GM12878 (cell line): ENCODE results near the gene NOP16. TPM values are rescaled to one million over a fixed set of nuclear protein-coding genes. Genes with fewer than 3 reads are reported as not detected.

ENCODE experiments used
- ATAC-seq: fragments of 200-7000 bp; cut with Tn5 transposase; 3 replicates; pipeline ENCODE4 v1.9.1; 2020; ENCODE audit warnings: mild to moderate bottlenecking, moderate library complexity
- BruUV-seq: library from RNA; stranded (reverse); fragments of 400-500 nt; replicated peaks from 2 replicates; lab custom pipeline; 2021; lab: Mats Ljungman, UMichigan
- CTCF ChIA-PET: fragments of 300-600 bp; sonication (Branson Sonifier 250); formaldehyde crosslinking; extraction: SDS; loops from one replicate; lab custom pipeline; 2021; ENCODE audit warnings: inconsistent platforms; lab: Yijun Ruan, JAX
- POLR2A ChIA-PET: fragments of 350-600 bp; formaldehyde crosslinking; extraction: SDS; loops from one replicate; lab custom pipeline; 2021; ENCODE audit warnings: inconsistent platforms; lab: Charles Lee
- RAD21 ChIA-PET: fragments of 300-600 bp; sonication (Branson Sonifier 250); formaldehyde crosslinking; loops from one replicate; lab custom pipeline; 2023; ENCODE audit warnings: antibody characterized with exemption; ENCODE audit not compliant: unreplicated experiment; lab: Charles Lee
- SMC1A ChIA-PET: fragments of 300-600 bp; sonication (Branson Sonifier 250); formaldehyde crosslinking; loops from one replicate; lab custom pipeline; 2023; ENCODE audit not compliant: unreplicated experiment, uncharacterized antibody; lab: Charles Lee
- DNase-seq: peaks from one replicate; pipeline ENCODE4 v3.0.0-alpha.2; 2011; ENCODE audit warnings: low read depth, low spot score
- FAIRE-seq: peaks from 3 replicates; lab custom pipeline; 2011; peaks lifted over from hg19 to GRCh38; lab: Jason Lieb, UNC
- H2AFZ ChIP-seq: 2 replicates; pipeline ENCODE4 v1.6.0; 2011; ENCODE audit warnings: low read depth, low read length, control low read depth; ENCODE audit not compliant: control insufficient read depth
- H3K27ac ChIP-seq: 2 replicates; pipeline ENCODE4 v1.5.1; 2011; ENCODE audit warnings: control low read depth; ENCODE audit not compliant: control insufficient read depth, insufficient read depth
- H3K27me3 ChIP-seq, 2 experiments: replicated peaks in 1 of 2; 2 replicates each; pipeline versions ENCODE4 v1.6.0 to v1.6.1; 2011; ENCODE audit warnings: low read length in 1 of 2; ENCODE audit not compliant: control insufficient read depth in 2 of 2, insufficient read depth in 2 of 2
- H3K36me3 ChIP-seq, 2 experiments: 2 replicates each; pipeline ENCODE4 v1.5.1; 2011; ENCODE audit warnings: low read length in 1 of 2; ENCODE audit not compliant: control insufficient read depth in 2 of 2, insufficient read depth in 2 of 2
- H3K4me1 ChIP-seq: 2 replicates; pipeline ENCODE4 v1.6.1; 2011; ENCODE audit warnings: mild to moderate bottlenecking, low read length, moderate library complexity, mixed read lengths; ENCODE audit not compliant: control insufficient read depth, insufficient read depth
- H3K4me2 ChIP-seq: 2 replicates; pipeline ENCODE4 v1.6.0; 2011; ENCODE audit warnings: control low read depth; ENCODE audit not compliant: control insufficient read depth, insufficient read depth
- H3K4me3 ChIP-seq: fragments of 200-600 bp; sonication (generic); 2 replicates; pipeline ENCODE4 v1.5.1; 2016
- H3K79me2 ChIP-seq: 2 replicates; pipeline ENCODE4 v1.6.0; 2011; ENCODE audit warnings: low read length; ENCODE audit not compliant: control insufficient read depth, insufficient read depth
- H3K9ac ChIP-seq: 2 replicates; pipeline ENCODE4 v1.8.0; 2011; ENCODE audit warnings: low read length, control low read depth, mixed read lengths; ENCODE audit not compliant: control insufficient read depth, insufficient read depth
- H3K9me3 ChIP-seq: replicated peaks from 3 replicates; pipeline ENCODE4 v1.5.1; 2011; ENCODE audit warnings: mild to moderate bottlenecking, low read length; ENCODE audit not compliant: control insufficient read depth, insufficient read depth
- H4K20me1 ChIP-seq: 2 replicates; pipeline ENCODE4 v1.6.0; 2011; ENCODE audit not compliant: control insufficient read depth, insufficient read depth
- CBFB ChIP-seq: IDR thresholded peaks from 2 replicates; pipeline ENCODE4 v1.6.1; 2016; ENCODE audit warnings: antibody characterized with exemption, low read depth
- CEBPZ ChIP-seq: fragments of 150-350 bp; IDR thresholded peaks from 2 replicates; pipeline ENCODE4 v1.6.1; 2016; ENCODE audit warnings: low read depth, low read length
- IKZF1 ChIP-seq: fragments of 450-650 bp; conservative IDR thresholded peaks from 2 replicates; pipeline ENCODE4 v1.6.1; 2017; ENCODE audit warnings: antibody characterized with exemption, mild to moderate bottlenecking
- POLR2AphosphoS5 ChIP-seq: IDR thresholded peaks from 2 replicates; pipeline ENCODE4 v1.6.1; 2011; ENCODE audit warnings: mild to moderate bottlenecking, low read length, inconsistent platforms
- RAD51 ChIP-seq: fragments of 450-650 bp; IDR thresholded peaks from 2 replicates; pipeline ENCODE4 v1.6.1; 2016; ENCODE audit warnings: moderate library complexity, mild to moderate bottlenecking, inconsistent platforms
- ZBTB33 ChIP-seq: fragments of 450-650 bp; IDR thresholded peaks from 2 replicates; pipeline ENCODE4 v1.6.1; 2017; ENCODE audit warnings: mild to moderate bottlenecking
- WGBS: methylation state at CpG from one replicate; pipeline ENCODE4 v1.1.6; 2016; ENCODE audit warnings: low lambda C conversion rate; ENCODE audit not compliant: insufficient replicate concordance, insufficient coverage; ENCODE audit errors: missing lambda C conversion rate; 5-methylcytosine and 5-hydroxymethylcytosine counted together
- in situ Hi-C: fragments of 300-500 bp; cut with MboI; formaldehyde crosslinking; loops from 9 replicates; pipeline ENCODE4 v1.14.3; 2018; ENCODE audit warnings: mixed read lengths
- intact Hi-C: fragments of 100-400 bp; cut with micrococcal nuclease; formaldehyde crosslinking; loops from one replicate; pipeline ENCODE4 v1.14.2; 2022; ENCODE audit not compliant: unreplicated experiment
- polyA plus RNA-seq, 11 experiments: library from polyadenylated mRNA; depleted of rRNA in 4 of 11; unstranded in 6 of 11; stranded (reverse) in 5 of 11; fragments of >200 nt; fragmentation: Nextera tagmentation in 4 of 11; fragmentation: Illumina TruSeq in 1 of 11; extraction: Ambion mirVana in 4 of 11; extraction: Trizol in 1 of 11; gene quantifications; 1 replicate in 1 of 11; 2 replicates in 10 of 11; pipeline versions ENCODE4 v1.2.1 to v1.2.3, GENCODE V29; 2011 to 2016; ENCODE audit warnings: inconsistent platforms in 2 of 11, missing spikeins in 2 of 11, low read depth in 1 of 11
- total RNA-seq, 4 experiments: library from RNA; depleted of rRNA in 3 of 4; stranded (reverse); fragments of >200 nt in 3 of 4; fragmentation: Illumina TruSeq in 1 of 4; extraction: Trizol in 1 of 4; gene quantifications; 2 replicates each; pipeline versions ENCODE4 v1.2.1 to v1.2.3, GENCODE V29; 2013 to 2021

NOP16 gene
- total and polyA plus RNA-seq, 10 of the 15 experiments (the other 5 are each of a cell fraction or from before 2014, with no cell fraction given) = 50.3 to 276 (median 116) TPM

GRCh38 chr5:176410486-176411180, 22.2 kb upstream of the NOP16 start:
- ATAC-seq (no peak), DNase-seq (no peak), FAIRE-seq (no peak)
- intact Hi-C loops (loop anchor here (10.0 kb wide), 2 partner anchors 234 to 676 kb away; partner anchors contain the start of gene TSPAN17), in situ Hi-C loops (no loop called here)
- H3K4me3 ChIP-seq = no peak overlapping the region
- ChIA-PET SMC1A (no interaction called here), RAD21 (no interaction called here), POLR2A (no interaction called here), CTCF (interaction anchor here (1.0 to 1.1 kb wide), 2 partner anchors 19 to 247 kb away, joined by 3 read pairs; no protein-coding TSS in a partner anchor)
- TF ChIP-seq CEBPZ = no peak
- no peak for TF ChIP-seq POLR2AphosphoS5
- TF ChIP-seq RAD51 = no peak
- no peak for TF ChIP-seq ZBTB33
- TF ChIP-seq IKZF1 = no peak
- TF ChIP-seq CBFB = no peak
- H3K27me3 ChIP-seq = no peaks in the 10 kb centered on the region
- peaks cover 11% of the 10 kb centered on the region; the same call in 1 of the 2 replicates for H3K4me1 ChIP-seq
- BruUV-seq = no TSS peak
- no peak overlapping the region for H3K27ac ChIP-seq
- no peaks in the 10 kb centered on the region for H4K20me1 ChIP-seq
- H2AFZ ChIP-seq = no peak overlapping the region
- no peaks in the 10 kb centered on the region; a peak in 1 of 4 replicates for H3K36me3 ChIP-seq
- H3K9ac ChIP-seq = no peak overlapping the region
- H3K79me2 ChIP-seq = no peaks in the 10 kb centered on the region; the same call in 1 of the 2 replicates
- WGBS = 96% methylated on average over 5 of the region's 5 CpGs
- no peaks in the 10 kb centered on the region for H3K9me3 ChIP-seq
- no peak overlapping the region for H3K4me2 ChIP-seq
